GM04503 (cell line): ENCODE measurements around the gene TRABD2A.
"Not testable (repeated sequence)": the region's sequence is repeated elsewhere in the genome, so short reads cannot be mapped to it uniquely, and the experiment has no call there.

Experiments
- DNase-seq: peaks from one replicate; pipeline ENCODE4 v3.0.0-alpha.2; 2012; ENCODE audit warnings: low read depth

TRABD2A gene

GRCh38 chr2:84880645-84881521 is at the start of gene TRABD2A:
TSS of gene TRABD2A (minus strand) at chr2:84881084. CDS start at chr2:84881039, 45 bp downstream.
- DNase-seq = no peak

- DNase-seq = no peak
Measured at GRCh38 chr2:84927275-84927627, 46.4 kb upstream of the TRABD2A start.

DNA sequence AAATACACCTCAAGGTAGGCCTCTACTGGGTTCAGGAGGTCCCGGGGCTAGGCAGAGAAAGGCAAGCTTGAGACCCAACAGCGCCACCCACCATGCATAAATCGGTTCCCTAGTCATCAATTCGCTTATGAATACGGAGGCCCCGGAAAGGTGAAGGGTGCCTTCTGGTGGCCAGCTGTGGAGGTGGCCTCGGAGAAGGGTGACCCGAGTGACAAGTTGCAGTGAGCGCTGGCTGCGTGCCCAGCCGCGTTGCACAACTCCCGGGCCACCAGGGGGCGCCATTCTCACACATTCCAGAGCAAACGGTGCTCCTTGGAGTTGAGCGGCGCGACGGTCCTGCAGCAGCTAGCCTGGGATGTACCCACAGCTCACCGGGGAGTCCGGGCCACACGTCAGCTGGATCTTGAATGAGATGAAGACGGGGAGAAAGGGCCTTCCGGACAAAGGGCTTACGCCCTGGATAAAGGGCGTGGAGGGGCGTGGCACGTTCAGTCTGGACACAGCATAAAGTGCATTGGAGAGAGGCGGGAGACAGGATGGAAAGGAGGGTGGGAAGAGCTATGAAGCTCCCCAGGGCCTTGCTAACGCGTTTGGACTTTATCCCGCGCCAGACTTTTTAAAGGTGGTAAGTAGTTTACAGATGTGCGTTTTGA is 45.0 kb upstream of the TRABD2A start:
- DNase-seq = no peak

- no peak for DNase-seq
Measured at GRCh38 chr2:84925336-84925723, 44.4 kb upstream of the TRABD2A start.

DNA sequence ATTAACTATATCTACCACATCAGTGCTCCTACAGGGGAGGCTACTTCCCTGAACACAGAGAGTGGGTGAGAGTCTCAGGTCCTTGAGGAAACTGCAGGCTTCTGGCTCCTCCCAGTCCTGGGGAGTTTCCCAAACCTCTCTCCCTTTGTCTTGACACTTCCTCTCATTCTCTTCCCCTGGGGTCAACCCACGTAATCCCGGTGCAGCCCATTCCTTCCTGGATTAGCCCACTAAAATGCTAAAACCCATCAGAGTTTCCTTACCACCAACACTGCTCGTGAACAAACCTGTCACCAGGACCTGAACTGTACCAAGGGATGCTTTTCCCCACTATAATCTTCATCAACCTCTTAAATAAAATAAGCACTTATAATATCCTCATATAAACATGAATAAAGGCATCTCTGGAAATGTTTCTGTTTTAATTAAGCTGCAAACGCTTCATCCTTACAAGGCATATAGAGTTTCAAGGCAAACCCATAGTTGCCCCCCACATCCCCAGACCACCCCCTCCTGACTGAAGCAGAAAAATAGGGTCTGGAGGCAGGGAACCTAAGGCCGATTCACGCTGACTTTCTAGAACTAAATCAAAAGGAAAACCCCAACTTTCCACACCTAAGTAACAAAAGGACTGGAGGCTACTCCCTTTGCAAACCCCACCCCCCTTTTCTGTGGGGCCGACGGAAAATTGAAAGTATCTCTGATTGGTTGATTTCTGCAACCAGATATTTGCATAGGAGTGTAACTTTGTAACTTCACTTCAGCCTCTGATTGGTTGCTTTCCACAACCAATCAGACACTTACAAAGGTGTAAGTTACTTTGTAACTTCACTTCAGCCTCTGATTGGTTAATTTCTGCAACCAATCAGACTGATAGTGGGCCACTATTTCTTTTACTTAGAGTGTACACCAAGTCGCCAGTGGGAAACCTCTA is 43.6 kb upstream of the TRABD2A start:
- DNase-seq = no peak

GRCh38 chr2:84923009-84923408 is 42.1 kb upstream of the TRABD2A start:
- no peak for DNase-seq

GRCh38 chr2:84919885-84920580 is 39.1 kb upstream of the TRABD2A start:
- peak; percentile 96 for DNase-seq

GRCh38 chr2:84918430-84918829 is 37.5 kb upstream of the TRABD2A start:
- no peak for DNase-seq

GRCh38 chr2:84917821-84918220 is 36.9 kb upstream of the TRABD2A start:
- not testable (repeated sequence) for DNase-seq

DNA sequence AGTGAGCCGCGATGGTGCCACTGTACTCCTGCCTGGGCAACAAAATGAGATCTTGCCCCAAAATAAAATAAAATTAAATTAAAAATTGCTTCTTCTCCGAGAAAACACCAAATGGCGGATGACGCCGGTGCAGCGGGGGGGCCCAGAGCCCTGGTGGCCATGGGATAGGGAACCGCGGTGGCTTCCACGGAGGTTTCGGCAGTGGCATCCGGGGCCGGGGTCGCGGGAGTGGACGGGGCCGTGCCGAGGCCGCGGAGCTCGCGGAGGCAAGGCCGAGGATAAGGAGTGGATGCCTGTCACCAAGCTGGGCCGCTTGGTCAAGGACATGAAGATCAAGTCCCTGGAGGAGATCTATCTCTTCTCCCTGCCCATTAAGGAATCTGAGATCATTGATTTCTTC is 34.8 kb upstream of the TRABD2A start:
- DNase-seq = not testable (repeated sequence)

DNA sequence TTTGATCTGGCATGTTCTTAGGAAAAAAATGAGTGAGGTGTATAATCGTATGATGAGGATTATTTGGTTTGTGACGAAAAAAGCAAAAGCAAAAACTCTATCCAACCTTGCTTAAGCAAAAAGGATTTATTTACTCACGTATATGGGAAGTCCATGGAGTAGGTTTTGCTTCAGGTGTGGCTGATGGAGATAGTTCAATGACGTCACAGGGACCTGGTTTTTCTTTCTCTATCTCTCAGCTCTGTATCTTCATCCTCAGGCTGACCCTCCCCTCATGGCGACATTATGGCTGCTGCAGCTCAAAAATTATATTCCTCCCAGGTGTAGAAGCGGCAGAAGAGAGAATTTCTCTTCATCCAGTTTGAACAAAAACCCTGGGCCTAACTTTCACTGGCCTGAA is 33.5 kb upstream of the TRABD2A start:
- no peak for DNase-seq

DNA sequence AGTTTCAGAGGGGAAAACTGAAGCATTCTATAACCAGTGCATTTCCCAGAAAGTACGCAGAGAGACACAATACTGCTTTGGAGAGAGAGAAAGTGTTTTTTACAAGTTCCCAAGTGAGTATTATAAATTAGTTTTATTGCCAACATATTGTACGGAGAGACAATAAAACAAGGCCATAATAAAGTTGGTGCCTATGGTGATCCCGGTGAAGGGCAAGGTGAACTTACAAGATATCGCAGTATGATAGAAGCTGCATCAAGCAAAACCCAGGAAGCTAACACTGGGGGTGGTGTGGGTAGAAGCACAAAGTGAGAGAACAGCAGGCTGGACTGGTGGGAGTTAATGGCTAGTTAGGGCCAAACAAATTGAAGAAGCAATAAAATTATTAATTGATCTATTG is 32.1 kb upstream of the TRABD2A start:
- DNase-seq = no peak

- DNase-seq = no peak
Measured at GRCh38 chr2:84911135-84911678, 30.3 kb upstream of the TRABD2A start.

DNA sequence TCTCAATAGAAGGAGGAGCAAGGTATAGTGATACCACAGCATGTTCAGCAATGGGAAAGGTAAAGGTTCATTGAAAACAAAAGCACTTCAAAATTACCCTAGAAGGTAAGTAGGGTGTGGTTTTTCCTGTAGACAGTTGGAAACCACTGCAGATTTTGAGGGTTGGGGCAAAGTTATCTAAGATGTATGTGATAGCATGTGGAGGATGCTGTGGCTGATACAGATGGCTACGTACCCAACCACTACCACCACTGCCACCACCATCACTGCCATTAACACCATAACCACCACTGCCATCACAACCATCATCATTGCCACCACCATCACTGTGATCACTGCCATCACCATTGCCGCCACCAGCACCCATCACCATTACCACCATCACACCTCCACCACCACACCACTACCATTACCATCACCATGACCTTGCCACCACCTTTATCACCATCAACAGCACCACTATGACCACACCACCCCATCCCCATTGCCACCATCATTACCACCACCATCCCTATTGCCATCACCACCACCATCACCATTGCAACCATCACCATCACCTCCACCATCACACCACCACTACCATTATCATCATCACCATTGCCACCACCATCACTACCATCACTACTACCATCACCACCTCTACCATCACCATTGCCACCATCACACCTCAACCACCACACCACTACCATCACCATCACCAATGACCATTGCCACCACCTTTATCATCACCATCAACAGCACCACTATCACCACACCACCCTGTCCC is 28.2 kb upstream of the TRABD2A start:
- DNase-seq = no peak

- DNase-seq = no peak
Measured at GRCh38 chr2:84906900-84907714, 26.2 kb upstream of the TRABD2A start.

- DNase-seq = no peak
Measured at GRCh38 chr2:84906108-84906899, 25.4 kb upstream of the TRABD2A start.

GRCh38 chr2:84905181-84906107 is 24.6 kb upstream of the TRABD2A start, which contains the start of gene TMSB10:
TSS of gene TMSB10 (plus strand) at chr2:84905656.
- DNase-seq = no peak

GRCh38 chr2:84904717-84905174 is 23.9 kb upstream of the TRABD2A start:
- DNase-seq = no peak
